Endothelial cell (in vitro differentiated cells): ENCODE measurements around the gene VASP. TPM values are rescaled to one million over a fixed set of nuclear protein-coding genes. Genes with fewer than 3 reads are reported as not detected.

Source experiments
- DNase-seq: peaks from one replicate; pipeline ENCODE4 v3.0.0; 2021; ENCODE audit warnings: low spot score
- H3K27ac Mint-ChIP-seq: one replicate; pipeline ENCODE4 v1.8.0; 2021; ENCODE audit warnings: mixed read lengths, inconsistent platforms; ENCODE audit not compliant: unreplicated experiment
- H3K27me3 Mint-ChIP-seq: one replicate; pipeline ENCODE4 v1.8.0; 2021; ENCODE audit warnings: mild to moderate bottlenecking, moderate library complexity, mixed read lengths, inconsistent platforms; ENCODE audit not compliant: unreplicated experiment
- H3K36me3 Mint-ChIP-seq: one replicate; pipeline ENCODE4 v1.8.0; 2021; ENCODE audit warnings: mild to moderate bottlenecking, low read depth, mixed read lengths, inconsistent platforms; ENCODE audit not compliant: unreplicated experiment
- H3K4me1 Mint-ChIP-seq: one replicate; pipeline ENCODE4 v1.8.0; 2021; ENCODE audit warnings: mild to moderate bottlenecking, mixed read lengths, inconsistent platforms; ENCODE audit not compliant: unreplicated experiment
- H3K4me3 Mint-ChIP-seq: one replicate; pipeline ENCODE4 v1.8.0; 2021; ENCODE audit warnings: mild to moderate bottlenecking, mixed read lengths, inconsistent platforms; ENCODE audit not compliant: unreplicated experiment
- H3K9me3 Mint-ChIP-seq: one replicate; pipeline ENCODE4 v1.8.0; 2021; ENCODE audit warnings: mixed read lengths, inconsistent platforms; ENCODE audit not compliant: unreplicated experiment
- total RNA-seq: library from RNA; stranded (reverse); fragmentation: NEBNext Ultra II Directional; extraction: Animal tissue kit (Norgen Biotek cat#: 25700); gene quantifications from one replicate; pipeline ENCODE4 v1.2.1, GENCODE V29; 2021; ENCODE audit not compliant: unreplicated experiment
- TF ChIP-seq, protein P1 (sequence below): fragments of 200-600 bp; sonication (generic); IDR thresholded peaks from one replicate; pipeline ENCODE4 v1.5.0; 2021; ENCODE audit warnings: antibody characterized with exemption; ENCODE audit not compliant: unreplicated experiment

Gene VASP
- total RNA-seq, 1 donor from 2014 or later, result 246 TPM

DNA sequence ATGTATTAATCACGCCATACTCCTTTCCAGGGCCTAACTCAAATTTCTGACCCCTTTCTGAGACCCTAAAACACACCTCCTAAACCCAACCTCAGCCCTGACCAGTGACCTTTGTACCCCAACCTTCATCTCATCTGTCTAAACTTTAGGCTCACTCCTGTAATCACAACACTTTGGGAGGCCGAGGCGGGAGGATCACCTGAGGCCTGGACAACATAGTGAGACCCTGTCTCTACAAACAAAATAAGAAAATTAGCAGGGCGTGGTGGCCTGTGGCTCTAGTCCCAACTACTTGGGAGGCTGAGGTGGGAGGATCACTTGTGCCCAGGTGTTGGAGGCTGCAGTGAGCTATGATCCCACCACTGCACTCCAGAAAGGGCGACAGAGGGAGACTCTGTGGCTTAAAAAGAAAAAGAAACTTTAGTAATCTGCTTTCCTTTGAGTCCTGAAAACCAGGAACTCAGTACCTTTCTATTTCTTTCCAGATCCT lies 15.1 kb upstream of the VASP start:
- DNase-seq, result no peak
- Mint-ChIP-seq H3K27ac (peak overlapping the region; percentile 22), H3K4me1 (peaks cover 9% of the 10 kb centered on the region), H3K9me3 (no peaks in the 10 kb centered on the region), H3K27me3 (peaks cover 14% of the 10 kb centered on the region), H3K4me3 (peak overlapping the region; percentile 71), H3K36me3 (peaks cover 10% of the 10 kb centered on the region)
- TF ChIP-seq, protein P1, sequence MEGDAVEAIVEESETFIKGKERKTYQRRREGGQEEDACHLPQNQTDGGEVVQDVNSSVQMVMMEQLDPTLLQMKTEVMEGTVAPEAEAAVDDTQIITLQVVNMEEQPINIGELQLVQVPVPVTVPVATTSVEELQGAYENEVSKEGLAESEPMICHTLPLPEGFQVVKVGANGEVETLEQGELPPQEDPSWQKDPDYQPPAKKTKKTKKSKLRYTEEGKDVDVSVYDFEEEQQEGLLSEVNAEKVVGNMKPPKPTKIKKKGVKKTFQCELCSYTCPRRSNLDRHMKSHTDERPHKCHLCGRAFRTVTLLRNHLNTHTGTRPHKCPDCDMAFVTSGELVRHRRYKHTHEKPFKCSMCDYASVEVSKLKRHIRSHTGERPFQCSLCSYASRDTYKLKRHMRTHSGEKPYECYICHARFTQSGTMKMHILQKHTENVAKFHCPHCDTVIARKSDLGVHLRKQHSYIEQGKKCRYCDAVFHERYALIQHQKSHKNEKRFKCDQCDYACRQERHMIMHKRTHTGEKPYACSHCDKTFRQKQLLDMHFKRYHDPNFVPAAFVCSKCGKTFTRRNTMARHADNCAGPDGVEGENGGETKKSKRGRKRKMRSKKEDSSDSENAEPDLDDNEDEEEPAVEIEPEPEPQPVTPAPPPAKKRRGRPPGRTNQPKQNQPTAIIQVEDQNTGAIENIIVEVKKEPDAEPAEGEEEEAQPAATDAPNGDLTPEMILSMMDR, result no peak

DNA sequence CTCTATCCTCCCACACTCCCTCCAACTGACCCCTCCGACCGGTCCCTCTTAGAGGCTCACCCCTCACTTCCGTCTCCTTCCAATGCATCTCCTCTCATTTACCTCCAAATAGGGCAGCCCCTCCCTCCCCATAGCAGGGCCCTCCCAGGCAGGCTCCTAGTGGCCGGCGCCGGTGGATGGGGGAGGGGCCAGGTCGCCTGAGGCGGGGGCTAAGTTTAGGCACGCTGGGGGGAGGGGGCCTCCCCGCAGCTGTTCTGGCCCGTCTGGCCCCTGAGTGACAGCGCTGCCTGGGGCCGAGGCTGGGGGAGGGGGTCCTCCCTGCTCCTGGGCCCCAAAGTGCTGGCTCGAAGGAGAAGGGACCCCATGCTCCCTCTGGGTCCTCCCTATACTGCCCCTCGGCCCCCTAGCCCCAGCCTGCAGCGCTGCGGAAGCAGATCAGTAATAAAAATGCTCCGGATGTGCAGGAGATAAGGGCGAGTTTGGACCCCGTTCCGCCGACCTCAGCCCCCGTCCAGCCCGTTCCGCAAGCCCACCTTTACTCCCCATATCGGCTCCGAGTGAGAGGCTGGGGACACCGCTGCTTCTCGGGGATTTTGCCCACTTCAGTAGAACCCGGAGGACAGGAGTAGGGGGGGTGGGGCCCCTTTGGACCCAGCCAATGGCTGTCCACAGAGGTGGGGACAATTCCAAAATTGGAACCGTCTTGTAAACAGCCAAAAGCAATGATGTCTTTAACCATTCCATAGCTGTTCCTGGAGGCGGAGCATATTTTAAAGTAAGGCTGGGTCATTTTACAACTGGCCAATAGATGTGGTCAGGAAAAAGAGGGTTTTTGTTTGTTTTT lies 14.4 kb upstream of the VASP start:
- peak; percentile 47 for DNase-seq
- Mint-ChIP-seq H3K4me1 (peaks cover 13% of the 10 kb centered on the region), H3K4me3 (peak overlapping the region; percentile 90), H3K27me3 (peaks cover 17% of the 10 kb centered on the region), H3K9me3 (no peaks in the 10 kb centered on the region), H3K27ac (peak overlapping the region; percentile 66), H3K36me3 (peaks cover 10% of the 10 kb centered on the region)
- TF ChIP-seq, protein P1, result no peak

DNA sequence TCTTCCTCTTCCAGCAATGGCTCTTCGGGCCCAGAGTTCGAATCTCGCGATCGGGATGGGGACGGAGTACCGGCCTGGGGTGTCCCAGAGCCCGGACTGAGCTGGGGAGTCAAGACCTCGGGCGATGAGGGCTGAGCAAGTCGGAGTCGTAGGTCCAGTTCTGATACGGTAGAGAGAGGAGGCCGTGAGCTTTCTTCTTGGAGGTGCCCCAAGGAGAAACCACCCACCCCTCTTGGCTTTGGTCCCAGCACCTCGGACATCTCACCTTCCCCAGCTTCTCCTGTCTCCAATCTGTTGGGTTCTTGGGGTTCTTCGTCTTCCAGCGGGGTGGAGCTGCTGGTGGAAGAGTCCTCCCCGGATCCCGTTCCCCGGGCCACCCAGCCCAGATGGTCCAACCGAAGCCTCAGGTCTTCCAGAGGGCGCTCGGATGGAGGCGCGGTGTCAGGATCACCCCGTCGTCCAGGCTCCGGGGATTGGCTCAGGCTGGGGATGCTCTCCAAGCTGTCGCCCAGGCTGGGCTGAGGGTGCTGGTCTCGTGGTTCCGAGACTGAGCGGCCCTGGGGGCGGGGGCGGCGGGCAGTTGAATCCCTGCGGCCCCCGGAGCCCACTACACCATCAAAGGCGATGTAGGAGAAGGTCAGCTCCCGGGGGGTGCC lies 12.9 kb upstream of the VASP start:
- H3K9me3 Mint-ChIP-seq, result no peaks in the 10 kb centered on the region
- H3K27ac Mint-ChIP-seq, result no peak overlapping the region
- no peak for DNase-seq
- peak overlapping the region; percentile 79 for H3K4me3 Mint-ChIP-seq
- H3K27me3 Mint-ChIP-seq, result peaks cover 19% of the 10 kb centered on the region
- peaks cover 11% of the 10 kb centered on the region for H3K36me3 Mint-ChIP-seq
- peaks cover 19% of the 10 kb centered on the region for H3K4me1 Mint-ChIP-seq
- TF ChIP-seq, protein P1, result no peak

DNA sequence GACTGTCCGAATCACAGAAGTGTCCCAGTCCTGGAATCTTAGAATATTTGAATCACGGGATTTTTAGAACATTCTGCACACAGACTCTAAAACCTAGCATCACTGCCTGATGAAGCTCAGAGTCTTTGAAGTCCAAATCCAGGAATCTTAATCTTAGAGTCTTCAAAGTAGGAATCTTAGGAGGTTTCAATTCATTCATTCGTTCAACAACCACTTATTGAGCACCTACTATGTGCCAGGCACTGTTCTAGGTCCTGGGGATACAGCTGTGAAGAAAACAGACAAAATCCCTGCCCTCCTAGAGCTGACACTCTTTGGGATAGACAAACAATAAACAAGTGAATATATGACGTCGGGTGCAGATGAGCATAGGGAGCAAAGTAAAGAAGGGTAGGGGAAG lies 12.1 kb upstream of the VASP start:
- Mint-ChIP-seq H3K27ac (peak overlapping the region; percentile 26), H3K9me3 (no peaks in the 10 kb centered on the region), H3K4me1 (peaks cover 21% of the 10 kb centered on the region), H3K36me3 (peaks cover 14% of the 10 kb centered on the region), H3K4me3 (peak overlapping the region; percentile 86), H3K27me3 (peaks cover 19% of the 10 kb centered on the region)
- TF ChIP-seq, protein P1, result no peak
- DNase-seq, result no peak
